Stromal cell of bone marrow (primary cell): ENCODE measurements around the gene BCAS3.
"Not testable (repeated sequence)": the region's sequence is repeated elsewhere in the genome, so short reads cannot be mapped to it uniquely, and the experiment has no call there.

Experiments
- DNase-seq: peaks from one replicate; pipeline ENCODE4 v3.0.0-alpha.2; 2012; ENCODE audit warnings: low read depth

Gene BCAS3

DNA sequence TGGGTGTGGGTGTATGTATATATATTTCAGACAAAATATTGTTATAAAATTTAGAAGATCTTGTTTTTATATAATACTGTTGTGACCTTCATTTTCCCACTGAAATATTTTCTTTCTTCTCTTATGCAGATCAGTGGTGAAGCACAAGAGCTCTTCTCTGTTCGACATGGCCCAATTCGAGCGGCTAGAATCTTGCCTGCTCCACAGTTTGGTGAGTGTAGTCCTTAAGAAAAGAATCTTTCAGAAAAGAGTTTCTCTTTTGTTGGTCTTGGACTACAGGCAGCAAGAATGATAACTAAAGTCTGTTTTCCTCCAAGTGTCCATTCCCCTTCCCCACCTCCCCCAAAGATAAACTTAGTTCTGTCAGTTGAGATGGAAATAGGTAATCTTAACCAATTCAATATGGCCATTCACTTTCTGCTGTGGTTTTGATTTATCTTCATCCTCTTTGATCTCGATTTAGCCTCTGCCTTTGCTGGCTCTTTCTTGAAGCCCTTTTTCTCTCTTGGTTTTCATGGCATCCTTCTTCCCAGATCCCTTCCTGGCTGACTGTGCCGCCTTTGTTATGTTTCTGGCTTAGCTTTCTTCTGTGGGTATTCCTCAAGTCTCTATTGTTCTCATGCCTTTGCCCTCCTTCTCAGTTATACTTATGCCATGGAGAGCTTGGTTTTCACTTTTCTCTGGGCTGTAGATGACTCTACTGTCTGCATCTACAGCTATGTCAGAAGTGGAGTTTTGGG is 69.6 kb downstream of the BCAS3 start:
- DNase-seq: no peak

DNA sequence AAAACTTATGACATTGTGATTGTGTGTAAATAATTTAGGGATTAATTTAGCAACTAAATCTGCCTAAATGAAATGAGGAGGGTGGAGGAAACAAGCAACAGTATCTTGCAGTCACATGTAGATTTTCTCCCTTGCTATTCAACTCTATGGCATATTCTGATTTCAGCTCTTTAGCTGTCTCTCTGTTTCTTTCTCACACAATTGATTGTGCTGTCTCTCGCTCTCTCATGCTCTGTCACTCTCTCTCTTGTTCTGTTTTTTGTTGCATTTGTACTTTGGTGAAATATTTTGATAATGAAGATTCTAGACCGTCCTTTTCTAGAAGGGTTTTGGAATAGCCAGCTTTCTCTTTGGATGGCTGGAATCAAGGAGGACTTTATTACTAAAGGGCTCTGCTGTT is 70.6 kb downstream of the BCAS3 start:
- no peak for DNase-seq

DNA sequence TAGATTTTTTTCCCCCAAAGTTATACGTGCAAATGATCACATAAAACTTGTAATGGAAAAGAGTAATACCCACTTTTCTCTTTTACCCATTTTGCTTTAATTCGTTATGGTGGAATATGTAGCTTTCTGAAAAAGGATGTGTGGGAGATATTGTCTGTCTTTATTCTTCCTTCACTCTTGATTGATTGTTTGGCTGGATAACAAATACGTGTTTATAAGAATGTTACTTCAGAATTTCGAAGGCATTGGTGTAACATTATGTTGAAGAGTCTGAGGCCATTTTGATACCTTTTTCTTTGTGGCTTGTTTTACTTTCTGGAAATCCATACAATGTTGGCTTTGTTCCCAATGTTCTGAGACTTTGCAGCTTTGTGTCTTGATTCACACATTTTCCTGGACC is 71.4 kb downstream of the BCAS3 start:
- DNase-seq: no peak

DNA sequence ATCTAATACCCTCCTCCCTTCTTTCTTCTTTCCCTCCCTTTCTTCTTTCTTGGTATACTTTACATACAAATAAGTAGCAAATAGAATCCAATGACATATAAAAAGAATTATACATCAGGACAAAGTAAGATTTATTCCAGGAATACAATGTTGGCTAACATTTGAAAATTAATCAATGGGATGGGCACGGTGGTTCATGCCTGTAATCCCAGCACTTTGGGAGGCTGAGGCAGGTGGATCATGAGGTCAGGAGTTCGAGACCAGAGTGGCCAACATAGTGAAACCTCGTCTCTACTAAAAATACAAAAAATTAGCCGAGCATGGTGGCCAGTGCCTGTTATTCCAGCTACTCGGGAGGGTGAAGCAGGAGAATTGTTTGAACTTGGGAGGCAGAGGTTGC is 72.1 kb downstream of the BCAS3 start:
- no peak for DNase-seq

- DNase-seq: no peak
These were observed 73.0 kb downstream of the BCAS3 start for GRCh38 chr17:60750640-60751039.

GRCh38 chr17:60751884-60752283 is 74.2 kb downstream of the BCAS3 start:
- DNase-seq: no peak

- no peak for DNase-seq
These were observed 75.4 kb downstream of the BCAS3 start for GRCh38 chr17:60752873-60753577.

DNA sequence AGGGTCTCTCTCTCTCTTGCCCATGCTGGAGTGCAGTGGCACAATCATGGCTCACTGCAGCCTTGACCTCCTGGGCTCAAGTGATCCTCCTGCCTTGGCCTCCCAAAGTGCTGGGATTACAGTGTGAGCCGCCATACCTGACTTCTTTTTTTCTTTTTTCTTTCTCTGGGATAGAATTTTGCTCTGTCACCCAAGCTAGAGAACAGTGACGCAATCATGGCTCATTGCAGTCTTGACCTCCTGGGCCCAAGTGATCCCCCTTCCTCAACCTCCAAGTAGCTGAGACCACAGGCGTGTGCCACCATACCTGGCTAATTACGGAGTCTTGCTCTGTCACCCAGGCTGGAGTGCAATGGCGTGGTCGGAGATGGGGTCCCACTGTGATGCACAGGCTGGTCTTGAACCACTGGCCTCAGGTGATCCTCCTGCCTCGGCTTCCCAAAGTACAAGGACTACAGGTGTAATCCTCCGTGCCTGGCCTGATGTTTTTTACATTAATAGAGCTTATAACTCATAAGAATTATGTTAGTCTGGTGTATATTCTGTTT is 76.5 kb downstream of the BCAS3 start:
- DNase-seq: no peak

- not testable (repeated sequence) for DNase-seq
These were observed 79.1 kb downstream of the BCAS3 start for GRCh38 chr17:60756798-60757197.

DNA sequence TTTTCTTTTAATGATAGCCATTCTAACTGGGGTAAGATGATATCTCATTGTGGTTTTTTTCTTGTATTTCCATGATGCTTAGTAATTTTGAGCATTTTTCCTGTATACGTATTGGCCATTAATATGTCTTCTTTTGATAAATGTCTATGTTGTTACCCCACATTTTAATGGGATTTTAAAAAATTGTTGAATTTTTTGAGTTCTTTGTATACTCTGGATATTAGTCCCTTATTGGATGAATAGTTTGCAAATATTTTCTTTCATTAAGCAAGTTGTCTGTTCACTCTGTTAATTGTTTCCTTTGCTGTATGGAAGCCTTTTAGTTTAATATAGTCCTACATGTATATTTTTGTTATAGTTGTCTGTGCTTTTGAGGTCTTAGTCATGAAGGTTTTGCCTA is 79.8 kb downstream of the BCAS3 start:
- no peak for DNase-seq

DNA sequence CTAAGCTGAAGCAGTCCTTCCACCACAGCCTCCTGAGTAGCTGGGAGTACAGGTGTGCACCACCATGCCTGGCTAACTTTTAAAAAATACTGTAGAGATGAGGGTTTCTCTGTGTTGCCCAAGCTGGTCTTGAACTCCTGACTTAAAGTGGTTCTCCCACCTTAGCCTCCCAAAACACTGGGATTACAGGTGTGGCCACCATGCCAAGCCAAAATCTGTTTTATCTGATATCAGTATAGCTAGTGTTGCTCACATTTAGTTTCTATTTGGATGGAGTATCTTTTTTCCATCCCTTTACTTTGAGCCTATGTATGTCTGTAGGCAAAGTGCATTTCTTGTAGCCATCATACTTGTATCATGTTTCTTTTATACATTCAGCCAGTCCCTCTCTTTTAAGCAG is 82.1 kb downstream of the BCAS3 start:
- DNase-seq: no peak

- not testable (repeated sequence) for DNase-seq
These were observed 83.7 kb downstream of the BCAS3 start for GRCh38 chr17:60761301-60761700.

GRCh38 chr17:60766778-60767190 is 89.1 kb downstream of the BCAS3 start:
- no peak for DNase-seq

DNA sequence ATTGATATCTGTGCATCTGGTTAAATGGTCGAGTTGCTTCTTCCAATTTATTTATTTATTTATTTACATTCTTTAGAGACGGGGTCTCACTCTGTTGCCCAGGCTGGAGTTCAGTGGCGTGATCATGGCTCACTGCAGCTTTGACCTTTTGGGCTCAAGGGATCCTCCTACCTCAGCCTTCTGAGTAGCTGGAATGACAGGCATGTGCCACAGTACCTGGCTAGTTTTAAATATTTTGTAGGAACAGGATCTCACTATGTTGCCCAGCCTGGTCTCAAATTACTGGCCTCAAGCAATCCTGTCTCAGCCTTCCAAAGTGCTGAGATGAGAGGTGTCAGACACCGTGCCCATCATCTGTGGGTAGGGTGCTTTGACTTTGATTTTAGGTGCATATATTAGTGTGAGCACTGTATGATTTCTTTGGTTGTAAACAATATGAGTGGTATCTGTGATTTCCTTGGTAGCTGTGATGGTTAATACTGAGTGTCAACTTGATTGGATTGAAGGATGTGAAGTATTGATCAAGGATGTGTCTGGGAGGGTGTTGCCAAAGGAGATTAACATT is 90.2 kb downstream of the BCAS3 start:
- no peak for DNase-seq

DNA sequence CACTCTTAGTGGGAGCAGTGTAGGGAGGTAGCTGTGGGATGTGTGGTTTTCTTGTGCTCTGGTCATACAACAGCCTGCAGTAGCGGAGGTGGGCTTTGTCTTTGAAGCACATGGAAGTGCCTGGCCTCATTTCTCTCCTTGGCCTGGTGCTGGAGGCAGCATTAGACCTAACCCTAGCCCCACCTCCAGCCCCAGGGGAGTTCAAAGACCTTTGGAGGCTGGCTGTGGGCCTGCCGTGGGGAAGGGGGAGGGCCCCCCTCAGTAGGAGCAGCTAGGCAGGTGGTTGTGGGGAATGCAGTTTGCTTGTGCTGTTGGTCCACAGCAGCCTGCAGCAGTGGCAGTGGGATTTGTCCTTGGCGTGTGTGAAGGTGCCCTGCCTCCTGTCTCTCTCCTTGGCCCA is 91.7 kb downstream of the BCAS3 start:
- no peak for DNase-seq

DNA sequence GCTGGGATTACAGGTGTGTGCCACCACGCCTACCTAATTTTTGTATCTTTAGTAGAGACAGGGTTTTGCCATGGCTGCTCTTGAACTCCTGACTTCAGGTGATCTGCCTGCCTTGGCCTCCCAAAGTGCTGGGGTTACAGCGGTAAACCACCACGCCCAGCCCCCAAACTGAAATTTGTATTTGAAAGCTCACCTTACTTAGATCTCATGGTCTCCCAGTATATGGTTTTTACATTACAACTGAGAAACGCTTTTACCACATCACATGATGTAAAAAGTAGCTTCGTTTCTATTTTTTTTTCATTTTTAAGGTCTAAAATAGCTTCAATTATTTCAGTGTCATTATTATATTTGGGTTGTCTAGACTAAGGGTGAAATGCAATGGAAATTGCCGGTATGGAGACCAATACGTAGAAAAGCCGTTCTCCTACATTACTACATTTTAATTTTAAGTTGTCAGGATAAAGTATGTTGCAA is 93.3 kb downstream of the BCAS3 start:
- DNase-seq: no peak

GRCh38 chr17:60771621-60772020 is 94.0 kb downstream of the BCAS3 start:
- DNase-seq: not testable (repeated sequence)

GRCh38 chr17:60773552-60773951 is 95.9 kb downstream of the BCAS3 start:
- DNase-seq: no peak

GRCh38 chr17:60781880-60782412 is 104.3 kb downstream of the BCAS3 start:
- DNase-seq: no peak

DNA sequence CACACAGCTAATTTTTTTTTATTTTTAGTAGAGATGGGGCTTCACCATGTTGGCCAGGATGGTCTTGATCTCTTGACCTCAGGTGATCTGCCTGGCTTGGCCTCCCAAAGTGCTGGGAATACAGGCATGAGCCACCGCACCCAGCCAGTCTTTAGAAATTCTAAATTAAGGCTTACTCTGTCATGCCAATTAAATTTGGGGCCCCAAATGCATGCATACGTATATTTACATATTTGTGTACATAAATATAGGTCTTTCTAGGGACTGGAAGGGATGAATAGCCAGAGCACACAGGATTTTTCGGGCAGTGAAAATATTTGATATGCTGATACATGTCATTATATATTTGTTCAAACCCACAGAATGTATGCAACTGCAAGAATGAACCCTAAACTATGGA is 105.1 kb downstream of the BCAS3 start:
- DNase-seq: no peak

DNA sequence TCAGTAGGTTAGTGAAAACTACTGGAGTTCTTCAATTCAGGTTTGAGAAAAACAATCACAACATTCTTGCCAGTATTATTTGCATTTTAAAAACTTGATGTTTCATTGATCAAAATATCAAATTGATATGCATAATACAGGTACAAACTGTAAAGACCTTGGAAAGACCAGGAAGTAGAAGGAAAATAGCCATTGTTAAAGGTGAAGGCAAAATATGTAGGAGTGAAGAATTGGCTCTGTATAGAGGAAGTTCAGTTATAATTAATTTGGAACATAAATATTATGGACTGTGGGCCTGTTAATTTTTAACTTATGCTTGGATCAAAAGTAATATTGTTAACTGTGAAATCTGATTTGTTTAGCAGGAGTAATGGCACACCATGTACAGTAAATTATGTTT is 112.6 kb downstream of the BCAS3 start:
- no peak for DNase-seq

GRCh38 chr17:60792250-60792898 is 114.7 kb downstream of the BCAS3 start:
- DNase-seq: peak; percentile 25
